ENCODE results near the gene DYNLL1.

DYNLL1 gene

GRCh38 chr12:120470150-120470784 lies 25.6 kb upstream of the DYNLL1 start:
- Histone ChIP-seq H3K27me3 (no peaks in the 10 kb centered on the region), H3K4me1 (peaks cover 0 to 52% (median 19%) of the 10 kb centered on the region in 4 donors), H3K9me3 (no peaks in the 10 kb centered on the region), H3K27ac (peak overlapping the region; percentile 93 to 94), H3K36me3 (peaks cover 3 to 18% (median 5%) of the 10 kb centered on the region in 3 donors), H3K4me3 (peak overlapping the region; percentile 95 to 98)
- intact Hi-C loops (cut with DNase I; ENCODE audit: low total_unique reads) = no loop called here
- DNase-seq = peak in 1 of 2 donors; percentile 67
- TF ChIP-seq, protein P1, sequence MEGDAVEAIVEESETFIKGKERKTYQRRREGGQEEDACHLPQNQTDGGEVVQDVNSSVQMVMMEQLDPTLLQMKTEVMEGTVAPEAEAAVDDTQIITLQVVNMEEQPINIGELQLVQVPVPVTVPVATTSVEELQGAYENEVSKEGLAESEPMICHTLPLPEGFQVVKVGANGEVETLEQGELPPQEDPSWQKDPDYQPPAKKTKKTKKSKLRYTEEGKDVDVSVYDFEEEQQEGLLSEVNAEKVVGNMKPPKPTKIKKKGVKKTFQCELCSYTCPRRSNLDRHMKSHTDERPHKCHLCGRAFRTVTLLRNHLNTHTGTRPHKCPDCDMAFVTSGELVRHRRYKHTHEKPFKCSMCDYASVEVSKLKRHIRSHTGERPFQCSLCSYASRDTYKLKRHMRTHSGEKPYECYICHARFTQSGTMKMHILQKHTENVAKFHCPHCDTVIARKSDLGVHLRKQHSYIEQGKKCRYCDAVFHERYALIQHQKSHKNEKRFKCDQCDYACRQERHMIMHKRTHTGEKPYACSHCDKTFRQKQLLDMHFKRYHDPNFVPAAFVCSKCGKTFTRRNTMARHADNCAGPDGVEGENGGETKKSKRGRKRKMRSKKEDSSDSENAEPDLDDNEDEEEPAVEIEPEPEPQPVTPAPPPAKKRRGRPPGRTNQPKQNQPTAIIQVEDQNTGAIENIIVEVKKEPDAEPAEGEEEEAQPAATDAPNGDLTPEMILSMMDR (IDR thresholded peaks at IDR 0.05) = no peak

- Histone ChIP-seq H3K27me3 (no peaks in the 10 kb centered on the region), H3K27ac (no peak overlapping the region), H3K9me3 (no peaks in the 10 kb centered on the region), H3K4me1 (peaks cover 0 to 33% (median 11%) of the 10 kb centered on the region in 4 donors), H3K36me3 (no peaks in the 10 kb centered on the region), H3K4me3 (no peak overlapping the region)
- TF ChIP-seq, protein P1 (IDR thresholded peaks at IDR 0.05) = no peak
- intact Hi-C loops (cut with DNase I; ENCODE audit: low total_unique reads) = no loop called here
- no peak for DNase-seq
Measured at GRCh38 chr12:120472521-120472920, 23.4 kb upstream of the DYNLL1 start.

DNA sequence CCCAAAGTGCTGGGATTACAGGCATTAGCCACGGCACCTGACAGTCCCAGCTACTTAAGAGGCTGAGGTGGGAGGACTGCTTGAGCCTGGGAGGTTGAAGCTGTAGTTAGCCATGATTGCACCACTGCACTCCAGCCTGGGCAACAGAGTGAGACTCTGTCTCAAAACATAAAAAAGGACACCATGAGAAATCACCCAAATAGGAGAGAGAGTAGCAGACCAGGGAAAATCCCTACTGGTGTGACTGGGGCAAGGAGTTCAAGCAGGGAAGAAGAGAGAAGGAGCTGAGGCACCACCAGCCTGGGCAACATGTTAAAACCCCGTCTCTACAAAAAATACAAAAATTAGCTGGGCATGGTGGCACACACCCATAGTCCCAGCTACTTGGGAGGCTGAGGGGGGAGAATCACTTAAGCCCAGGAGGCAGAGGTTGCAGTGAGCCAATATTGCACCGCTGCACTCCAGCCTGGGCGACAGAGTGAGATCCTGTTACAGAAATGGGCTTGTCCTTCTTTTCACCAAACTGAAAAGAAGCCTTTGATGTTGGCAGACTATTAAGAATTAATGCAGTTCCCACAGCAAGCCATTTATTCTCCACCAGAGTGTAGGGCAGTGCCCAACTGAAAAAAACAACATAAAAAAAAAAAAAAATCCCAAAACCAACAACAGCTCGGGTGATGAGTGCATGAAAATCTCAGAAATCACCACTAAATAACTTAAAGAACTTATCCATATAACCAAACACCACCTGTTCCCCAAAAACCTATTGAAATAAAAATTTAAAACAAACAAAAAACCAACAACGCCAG lies 21.9 kb upstream of the DYNLL1 start:
- no peak overlapping the region for H3K27ac ChIP-seq

DNA sequence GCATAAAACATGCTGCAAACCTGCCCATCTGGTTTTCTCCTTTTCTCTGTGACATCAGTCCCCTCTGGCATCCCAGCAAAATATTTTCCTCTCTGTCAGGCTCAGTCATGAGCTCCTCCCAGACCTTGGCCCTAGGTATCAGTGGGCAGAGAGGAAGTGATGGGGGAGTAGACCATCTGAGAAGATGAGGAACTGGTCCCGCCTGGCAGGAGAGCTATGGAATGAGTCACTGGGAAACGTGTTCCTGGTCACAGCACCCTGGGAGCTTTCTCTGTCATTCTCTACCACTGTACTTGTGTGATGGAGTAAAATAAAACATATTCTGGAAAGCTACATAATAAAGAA lies 21.3 kb upstream of the DYNLL1 start:
- H3K27me3 ChIP-seq = no peaks in the 10 kb centered on the region
- TF ChIP-seq, protein P1 (IDR thresholded peaks at IDR 0.05) = no peak
- intact Hi-C loops (cut with DNase I; ENCODE audit: low total_unique reads) = no loop called here
- DNase-seq = no peak
- H3K4me1 ChIP-seq = peaks cover 0 to 21% (median 8%) of the 10 kb centered on the region in 4 donors
- H3K9me3 ChIP-seq = no peaks in the 10 kb centered on the region
- no peak overlapping the region for H3K27ac ChIP-seq
- no peaks in the 10 kb centered on the region for H3K36me3 ChIP-seq
- no peak overlapping the region for H3K4me3 ChIP-seq

More for the DNA sequence above, 21.9 kb upstream of the DYNLL1 start:
- Histone ChIP-seq H3K9me3 (no peaks in the 10 kb centered on the region), H3K4me3 (no peak overlapping the region), H3K27me3 (no peaks in the 10 kb centered on the region), H3K4me1 (peaks cover 0 to 21% (median 8%) of the 10 kb centered on the region in 4 donors), H3K36me3 (no peaks in the 10 kb centered on the region)
- intact Hi-C loops (cut with DNase I; ENCODE audit: low total_unique reads) = no loop called here
- TF ChIP-seq, protein P1 (IDR thresholded peaks at IDR 0.05) = no peak
- DNase-seq = peak in 1 of 2 donors; percentile 28

GRCh38 chr12:120475643-120476042 lies 20.3 kb upstream of the DYNLL1 start:
- Histone ChIP-seq H3K9me3 (no peaks in the 10 kb centered on the region), H3K36me3 (no peaks in the 10 kb centered on the region), H3K4me1 (peaks cover 0 to 13% (median 1%) of the 10 kb centered on the region in 4 donors), H3K27ac (no peak overlapping the region), H3K27me3 (no peaks in the 10 kb centered on the region), H3K4me3 (no peak overlapping the region)
- TF ChIP-seq, protein P1 (IDR thresholded peaks at IDR 0.05) = no peak
- DNase-seq = no peak
- intact Hi-C loops (cut with DNase I; ENCODE audit: low total_unique reads) = no loop called here

All from tibial artery (tissue), 4 donors.